AG04449 (cell line): ENCODE measurements around the gene KSR1.

Experiments
- CTCF ChIA-PET: fragments of 350-600 bp; formaldehyde crosslinking; extraction: SDS; loops from one replicate; lab custom pipeline; 2021; ENCODE audit warnings: antibody characterized with exemption; lab: Yijun Ruan, JAX
- POLR2A ChIA-PET: fragments of 400-600, 350-600 bp; formaldehyde crosslinking; extraction: SDS; loops from one replicate; lab custom pipeline; 2020; ENCODE audit warnings: antibody characterized with exemption, inconsistent platforms; lab: Yijun Ruan, JAX
- DNase-seq: peaks from one replicate; pipeline ENCODE4 v3.0.0-alpha.2; 2010; ENCODE audit warnings: low read depth, low spot score
- H3K4me3 ChIP-seq: 2 replicates; pipeline ENCODE4 v1.5.1; 2011; ENCODE audit warnings: low read depth, mild to moderate bottlenecking, control low read depth, low read length
- TF ChIP-seq, protein P1 (sequence below): IDR thresholded peaks from one replicate; pipeline ENCODE4 v1.5.1; 2011; ENCODE audit warnings: mild to moderate bottlenecking, moderate library complexity, low read length, control low read depth, inconsistent platforms; ENCODE audit not compliant: insufficient read depth; ENCODE audit errors: missing control alignments

KSR1 gene

DNA sequence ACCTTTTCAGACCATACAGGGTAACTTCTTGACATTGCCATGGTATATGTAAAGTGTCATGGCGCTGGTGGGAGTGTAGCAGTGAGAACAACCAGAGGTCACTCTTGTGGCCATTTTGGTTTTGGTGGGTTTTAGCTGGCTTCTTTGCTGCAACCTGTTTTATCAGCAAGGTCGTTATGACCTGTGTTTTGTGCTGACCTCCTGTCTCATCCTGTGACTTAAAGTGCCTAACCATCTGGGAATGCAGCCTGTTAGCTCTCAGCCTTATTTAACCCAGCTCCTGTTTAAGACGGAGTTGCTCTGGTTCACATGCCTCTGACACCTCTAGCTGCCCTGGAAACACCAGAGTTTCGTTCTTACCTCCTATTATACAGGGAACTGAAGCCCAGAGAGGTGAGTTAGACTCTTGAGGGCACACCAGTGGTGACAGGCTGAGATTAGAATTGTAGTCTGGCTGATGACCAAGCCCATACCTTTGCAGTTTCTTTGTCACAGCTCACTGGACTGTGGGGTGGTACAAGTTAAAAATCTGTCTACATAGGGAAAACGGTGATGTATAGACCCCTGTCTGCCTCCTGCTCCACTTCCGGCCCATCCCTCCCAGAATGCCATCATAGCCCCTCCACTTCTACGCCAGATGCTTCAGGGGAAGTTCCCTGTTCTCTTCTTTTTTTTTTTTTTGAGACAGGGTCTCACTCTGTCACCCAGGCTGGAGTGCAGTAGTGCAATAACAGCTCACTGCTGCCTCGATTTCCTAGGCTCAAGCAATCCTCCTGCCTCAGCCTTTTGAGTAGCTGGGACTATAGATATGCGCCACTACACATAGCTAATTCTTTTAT, 21.0 kb downstream of the KSR1 start:
- ChIA-PET POLR2A (no interaction called here), CTCF (no interaction called here)
- DNase-seq: no peak
- H3K4me3 ChIP-seq: no peak overlapping the region
- TF ChIP-seq, protein P1, sequence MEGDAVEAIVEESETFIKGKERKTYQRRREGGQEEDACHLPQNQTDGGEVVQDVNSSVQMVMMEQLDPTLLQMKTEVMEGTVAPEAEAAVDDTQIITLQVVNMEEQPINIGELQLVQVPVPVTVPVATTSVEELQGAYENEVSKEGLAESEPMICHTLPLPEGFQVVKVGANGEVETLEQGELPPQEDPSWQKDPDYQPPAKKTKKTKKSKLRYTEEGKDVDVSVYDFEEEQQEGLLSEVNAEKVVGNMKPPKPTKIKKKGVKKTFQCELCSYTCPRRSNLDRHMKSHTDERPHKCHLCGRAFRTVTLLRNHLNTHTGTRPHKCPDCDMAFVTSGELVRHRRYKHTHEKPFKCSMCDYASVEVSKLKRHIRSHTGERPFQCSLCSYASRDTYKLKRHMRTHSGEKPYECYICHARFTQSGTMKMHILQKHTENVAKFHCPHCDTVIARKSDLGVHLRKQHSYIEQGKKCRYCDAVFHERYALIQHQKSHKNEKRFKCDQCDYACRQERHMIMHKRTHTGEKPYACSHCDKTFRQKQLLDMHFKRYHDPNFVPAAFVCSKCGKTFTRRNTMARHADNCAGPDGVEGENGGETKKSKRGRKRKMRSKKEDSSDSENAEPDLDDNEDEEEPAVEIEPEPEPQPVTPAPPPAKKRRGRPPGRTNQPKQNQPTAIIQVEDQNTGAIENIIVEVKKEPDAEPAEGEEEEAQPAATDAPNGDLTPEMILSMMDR: no peak

DNA sequence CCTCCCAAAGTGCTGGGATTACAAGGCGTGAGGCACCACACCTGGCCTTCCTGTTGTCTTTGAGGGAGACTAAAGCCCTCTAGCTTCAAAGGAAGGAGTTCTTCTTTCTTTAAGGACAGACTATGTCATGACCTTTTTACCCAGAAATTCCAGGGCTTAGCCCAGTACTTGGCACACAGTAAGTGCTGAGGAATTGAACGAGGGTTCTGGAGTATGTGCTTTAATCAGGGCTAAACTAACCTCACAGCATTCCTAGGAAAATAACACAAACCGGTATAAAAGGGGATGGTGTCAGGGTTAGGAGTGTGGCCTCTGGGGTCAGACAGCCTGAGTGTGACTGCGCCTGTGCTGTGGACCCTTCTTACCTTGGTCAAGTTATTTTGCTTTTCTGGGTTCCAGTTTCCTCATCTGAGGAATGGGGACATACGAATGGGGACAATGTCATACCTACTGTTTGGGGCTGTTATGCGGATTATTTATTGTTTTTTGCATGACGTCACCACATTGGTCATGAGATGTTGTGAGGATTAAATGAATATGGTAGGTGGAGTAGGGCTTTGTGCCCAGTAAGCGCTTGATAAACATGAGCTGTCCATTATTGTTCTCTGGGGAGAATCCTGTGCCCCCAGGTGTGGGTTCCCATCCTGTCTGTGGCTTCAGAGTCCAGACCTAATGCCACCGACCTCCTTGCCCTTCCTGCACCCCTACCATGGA, 21.9 kb downstream of the KSR1 start:
- H3K4me3 ChIP-seq: no peak overlapping the region
- TF ChIP-seq, protein P1: no peak
- DNase-seq: no peak
- ChIA-PET CTCF (no interaction called here), POLR2A (no interaction called here)

DNA sequence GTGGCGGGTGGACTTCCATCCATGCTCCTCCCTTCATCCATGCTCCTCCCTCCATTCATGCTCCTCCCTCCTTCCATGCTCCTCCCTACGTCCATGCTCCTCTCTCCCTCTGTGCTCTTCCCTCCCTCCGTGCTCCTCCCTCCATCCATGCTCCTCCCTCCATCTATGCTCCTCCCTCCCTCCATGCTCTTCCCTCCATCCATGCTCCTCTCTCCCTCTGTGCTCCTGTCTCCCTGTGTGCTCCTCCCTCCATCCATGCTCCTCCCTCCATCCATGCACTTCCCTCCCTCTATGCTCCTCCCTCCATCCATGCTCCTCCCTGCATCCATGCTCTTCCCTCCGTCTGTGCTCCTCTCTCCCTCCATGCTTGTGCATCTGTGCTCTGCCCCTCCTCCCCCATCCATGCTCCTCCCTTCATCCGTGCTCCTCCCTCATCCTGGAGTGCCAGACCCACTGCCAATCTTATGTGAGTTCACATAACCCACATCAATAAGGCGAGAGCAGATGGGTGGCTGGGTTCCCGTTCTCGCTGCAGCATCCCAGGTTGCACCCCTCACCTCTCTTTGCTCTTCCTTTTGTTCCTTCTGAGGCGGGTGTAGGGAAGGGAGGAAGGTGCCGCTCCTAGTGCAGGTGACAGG, 22.8 kb downstream of the KSR1 start:
- POLR2A ChIA-PET: no interaction called here
- CTCF ChIA-PET: no interaction called here
- TF ChIP-seq, protein P1: no peak
- no peak overlapping the region for H3K4me3 ChIP-seq
- DNase-seq: no peak

DNA sequence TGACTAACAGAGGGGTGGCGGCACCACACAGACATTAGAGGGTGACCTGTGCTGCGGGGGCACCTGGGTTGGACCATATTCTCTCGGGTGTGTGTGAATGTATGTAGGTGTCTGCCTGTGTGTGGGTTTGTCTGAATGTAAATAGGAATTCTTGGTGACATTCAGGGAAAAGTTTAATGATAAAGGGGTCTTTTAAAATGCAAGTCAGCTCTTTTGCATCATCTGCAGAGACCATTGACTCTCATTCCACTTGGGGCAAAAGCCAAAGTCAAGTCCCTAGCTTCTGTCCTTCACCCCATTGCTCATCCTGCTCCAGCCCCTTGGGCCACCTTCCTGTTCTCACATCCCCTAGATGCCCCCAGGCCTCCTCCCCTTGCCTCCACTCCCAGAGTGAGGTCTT, 23.6 kb downstream of the KSR1 start:
- H3K4me3 ChIP-seq: no peak overlapping the region
- CTCF ChIA-PET: no interaction called here
- TF ChIP-seq, protein P1: no peak
- POLR2A ChIA-PET: no interaction called here
- DNase-seq: no peak

DNA sequence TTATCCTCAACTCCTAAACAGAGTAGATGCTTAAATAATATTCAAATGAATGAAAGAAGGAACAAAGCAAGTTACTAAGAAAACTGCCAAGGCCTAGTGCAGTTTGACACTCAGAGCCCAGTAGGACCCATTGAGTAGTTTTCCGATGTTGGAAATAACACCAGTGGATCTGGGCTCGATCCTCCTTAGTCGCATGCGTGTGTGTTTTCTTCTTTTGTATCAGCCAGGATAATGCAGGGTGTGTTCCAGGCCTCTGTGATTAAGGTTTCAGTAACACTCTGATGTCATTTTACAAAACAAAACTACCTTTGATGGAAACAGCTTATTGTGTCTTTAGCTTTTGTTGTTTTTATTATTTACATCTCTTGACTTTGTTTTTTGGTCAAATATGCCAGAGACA, 24.5 kb downstream of the KSR1 start:
- no peak overlapping the region for H3K4me3 ChIP-seq
- POLR2A ChIA-PET: no interaction called here
- CTCF ChIA-PET: interaction anchor here (0.7 to 1.4 kb wide), 2 partner anchors 119 to 311 kb away, joined by 4 read pairs; no protein-coding TSS in a partner anchor
- TF ChIP-seq, protein P1: no peak
- no peak for DNase-seq

DNA sequence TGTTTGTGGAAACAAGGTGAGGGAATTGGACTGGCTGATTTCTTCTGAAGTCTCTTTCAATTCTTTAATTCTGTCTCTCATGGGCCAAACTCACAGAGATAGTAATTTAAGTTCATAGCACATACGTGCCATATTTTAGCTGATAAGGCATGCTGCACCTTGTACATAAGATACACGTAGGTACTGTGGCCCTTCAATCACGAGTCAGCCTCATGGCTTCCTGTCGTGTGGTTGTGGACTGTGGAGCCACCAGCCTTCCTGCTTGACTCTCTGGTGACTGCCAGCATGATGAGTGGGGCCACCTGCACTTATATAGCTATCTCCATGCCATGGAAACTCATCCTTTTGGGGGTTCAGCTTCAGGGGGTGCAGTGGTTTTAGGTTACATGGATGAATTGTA, 25.1 kb downstream of the KSR1 start:
- H3K4me3 ChIP-seq: no peak overlapping the region
- POLR2A ChIA-PET: no interaction called here
- CTCF ChIA-PET: interaction anchor here (1.4 kb wide), 1 partner anchor 118 kb away, joined by 4 read pairs; no protein-coding TSS in a partner anchor
- no peak for DNase-seq
- TF ChIP-seq, protein P1: no peak
